Thymus (tissue), 11 donors: ENCODE data around the gene ASTN2. TPM values are rescaled to one million over a fixed set of nuclear protein-coding genes. Genes with fewer than 3 reads are reported as not detected.

ENCODE experiments used
- DNase-seq, 9 donors: peaks; one replicate each; pipeline ENCODE4 v3.0.0-alpha.2; 2013; ENCODE audit warnings: low spot score in 9 of 9, low read depth in 6 of 9, missing footprints in 1 of 9
- H3K27ac ChIP-seq, 2 donors: one replicate each; pipeline ENCODE4 v1.5.1; 2013; ENCODE audit warnings: control low read depth in 1 of 2, low read depth in 1 of 2, low read length in 1 of 2, mild to moderate bottlenecking in 1 of 2, moderate library complexity in 1 of 2
- H3K27me3 ChIP-seq, 2 donors: one replicate each; pipeline ENCODE4 v1.5.1; 2013; ENCODE audit warnings: low read length in 1 of 2; ENCODE audit not compliant: control insufficient read depth in 2 of 2, insufficient read depth in 1 of 2
- H3K36me3 ChIP-seq, 2 donors: one replicate each; pipeline ENCODE4 v1.5.1; 2013; ENCODE audit warnings: low read length in 1 of 2, mild to moderate bottlenecking in 1 of 2, moderate library complexity in 1 of 2; ENCODE audit not compliant: control insufficient read depth in 2 of 2, insufficient read depth in 2 of 2
- H3K4me1 ChIP-seq, 2 donors: one replicate each; pipeline ENCODE4 v1.5.1; 2013; ENCODE audit warnings: low read length in 2 of 2; ENCODE audit not compliant: control insufficient read depth in 2 of 2, insufficient read depth in 2 of 2
- H3K4me3 ChIP-seq, 2 donors: one replicate each; pipeline ENCODE4 v1.5.1; 2013; ENCODE audit warnings: low read length in 2 of 2, control low read depth in 1 of 2, mild to moderate bottlenecking in 1 of 2
- H3K9me3 ChIP-seq, 2 donors: one replicate each; pipeline ENCODE4 v1.5.1; 2013; ENCODE audit warnings: low read length in 1 of 2, mild to moderate bottlenecking in 1 of 2; ENCODE audit not compliant: control insufficient read depth in 2 of 2, insufficient read depth in 1 of 2
- WGBS: extraction: QIAGEN DNeasy Blood & Tissue Kit; methylation state at CpG from one replicate; pipeline ENCODE4 v1.1.7; 2013; 5-methylcytosine and 5-hydroxymethylcytosine counted together
- polyA plus RNA-seq: library from polyadenylated mRNA; stranded (reverse); fragments of 200-250 nt; gene quantifications from one replicate; pipeline ENCODE4 v1.2.3, GENCODE V29; 2013
- total RNA-seq: library from RNA; stranded (reverse); fragments of 120-200 nt; gene quantifications from one replicate; pipeline ENCODE4 v1.2.4, GENCODE V29; 2013
- donor health status: healthy.

The ASTN2 gene
- total and polyA plus RNA-seq, 2 donors, result 5.8 to 5.9 TPM

GRCh38 chr9:117425566-117425965, 10.7 kb upstream of the ASTN2 start:
- no peaks in the 10 kb centered on the region for H3K27me3 ChIP-seq
- no peaks in the 10 kb centered on the region for H3K36me3 ChIP-seq
- no peaks in the 10 kb centered on the region for H3K4me1 ChIP-seq
- H3K4me3 ChIP-seq, result no peak overlapping the region
- no peaks in the 10 kb centered on the region for H3K9me3 ChIP-seq
- no peak overlapping the region for H3K27ac ChIP-seq
- no peak for DNase-seq
- WGBS, result 81% methylated on average over 3 of the region's 3 CpGs

GRCh38 chr9:117424291-117424690, 9.4 kb upstream of the ASTN2 start:
- no peak overlapping the region for H3K4me3 ChIP-seq
- no peaks in the 10 kb centered on the region for H3K4me1 ChIP-seq
- no peaks in the 10 kb centered on the region for H3K9me3 ChIP-seq
- no peak overlapping the region for H3K27ac ChIP-seq
- WGBS, result 80% methylated on average over 1 of the region's 1 CpG
- H3K36me3 ChIP-seq, result no peaks in the 10 kb centered on the region
- no peaks in the 10 kb centered on the region for H3K27me3 ChIP-seq
- DNase-seq, result no peak

- Histone ChIP-seq H3K4me3 (no peak overlapping the region), H3K4me1 (no peaks in the 10 kb centered on the region), H3K27ac (no peak overlapping the region), H3K36me3 (no peaks in the 10 kb centered on the region), H3K27me3 (peaks cover 35 to 36% of the 10 kb centered on the region in 2 donors), H3K9me3 (no peaks in the 10 kb centered on the region)
- DNase-seq, result no peak
- 94% methylated on average over 1 of the region's 1 CpG for WGBS
Measured at GRCh38 chr9:117418111-117418510, 3.3 kb upstream of the ASTN2 start.

GRCh38 chr9:117416856-117417255, 2.0 kb upstream of the ASTN2 start:
- H3K27me3 ChIP-seq, result peaks cover 47% of the 10 kb centered on the region in 2 donors
- H3K9me3 ChIP-seq, result no peaks in the 10 kb centered on the region
- no peaks in the 10 kb centered on the region for H3K36me3 ChIP-seq
- H3K27ac ChIP-seq, result no peak overlapping the region
- no peak for DNase-seq
- no peaks in the 10 kb centered on the region for H3K4me1 ChIP-seq
- WGBS, result 97% methylated on average over 2 of the region's 2 CpGs
- H3K4me3 ChIP-seq, result no peak overlapping the region

- peaks cover 50 to 52% of the 10 kb centered on the region in 2 donors for H3K27me3 ChIP-seq
- DNase-seq, result no peak
- 7% methylated on average over 13 of the region's 13 CpGs for WGBS
- no peaks in the 10 kb centered on the region for H3K36me3 ChIP-seq
- no peaks in the 10 kb centered on the region for H3K9me3 ChIP-seq
- no peak overlapping the region for H3K27ac ChIP-seq
- H3K4me1 ChIP-seq, result no peaks in the 10 kb centered on the region
- H3K4me3 ChIP-seq, result no peak overlapping the region
Measured at GRCh38 chr9:117415358-117415914, 579 bp upstream of the ASTN2 start.

GRCh38 chr9:117414220-117414905, 494 bp downstream of the ASTN2 start:
- H3K27me3 ChIP-seq, result peaks cover 54 to 55% of the 10 kb centered on the region in 2 donors
- H3K27ac ChIP-seq, result no peak overlapping the region
- no peaks in the 10 kb centered on the region for H3K9me3 ChIP-seq
- peak overlapping the region; percentile 27 to 32 for H3K4me3 ChIP-seq
- DNase-seq, result no peak
- no peaks in the 10 kb centered on the region for H3K4me1 ChIP-seq
- H3K36me3 ChIP-seq, result no peaks in the 10 kb centered on the region
- WGBS, result 2% methylated on average over 77 of the region's 77 CpGs

GRCh38 chr9:117413346-117414219, 1.3 kb downstream of the ASTN2 start:
- H3K36me3 ChIP-seq, result no peaks in the 10 kb centered on the region
- H3K4me1 ChIP-seq, result no peaks in the 10 kb centered on the region
- H3K4me3 ChIP-seq, result peak overlapping the region in 1 of 2 donors; percentile 27
- no peaks in the 10 kb centered on the region for H3K9me3 ChIP-seq
- DNase-seq, result no peak
- 4% methylated on average over 51 of the region's 51 CpGs for WGBS
- peaks cover 54 to 55% of the 10 kb centered on the region in 2 donors for H3K27me3 ChIP-seq
- H3K27ac ChIP-seq, result no peak overlapping the region

GRCh38 chr9:117412841-117413240, 2.0 kb downstream of the ASTN2 start:
- no peak overlapping the region for H3K27ac ChIP-seq

More at GRCh38 chr9:117412841-117413240, 2.0 kb downstream of the ASTN2 start:
- no peaks in the 10 kb centered on the region for H3K9me3 ChIP-seq
- peak overlapping the region in 1 of 2 donors; percentile 27 for H3K4me3 ChIP-seq
- DNase-seq, result no peak
- no peaks in the 10 kb centered on the region for H3K36me3 ChIP-seq
- H3K4me1 ChIP-seq, result no peaks in the 10 kb centered on the region
- WGBS, result 7% methylated on average over 24 of the region's 24 CpGs
- H3K27me3 ChIP-seq, result peaks cover 54 to 55% of the 10 kb centered on the region in 2 donors
